Measurements from ENCODE around the gene ADAP1.
"Not testable (repeated sequence)": the region's sequence is repeated elsewhere in the genome, so short reads cannot be mapped to it uniquely, and the experiment has no call there.

Gene ADAP1

DNA sequence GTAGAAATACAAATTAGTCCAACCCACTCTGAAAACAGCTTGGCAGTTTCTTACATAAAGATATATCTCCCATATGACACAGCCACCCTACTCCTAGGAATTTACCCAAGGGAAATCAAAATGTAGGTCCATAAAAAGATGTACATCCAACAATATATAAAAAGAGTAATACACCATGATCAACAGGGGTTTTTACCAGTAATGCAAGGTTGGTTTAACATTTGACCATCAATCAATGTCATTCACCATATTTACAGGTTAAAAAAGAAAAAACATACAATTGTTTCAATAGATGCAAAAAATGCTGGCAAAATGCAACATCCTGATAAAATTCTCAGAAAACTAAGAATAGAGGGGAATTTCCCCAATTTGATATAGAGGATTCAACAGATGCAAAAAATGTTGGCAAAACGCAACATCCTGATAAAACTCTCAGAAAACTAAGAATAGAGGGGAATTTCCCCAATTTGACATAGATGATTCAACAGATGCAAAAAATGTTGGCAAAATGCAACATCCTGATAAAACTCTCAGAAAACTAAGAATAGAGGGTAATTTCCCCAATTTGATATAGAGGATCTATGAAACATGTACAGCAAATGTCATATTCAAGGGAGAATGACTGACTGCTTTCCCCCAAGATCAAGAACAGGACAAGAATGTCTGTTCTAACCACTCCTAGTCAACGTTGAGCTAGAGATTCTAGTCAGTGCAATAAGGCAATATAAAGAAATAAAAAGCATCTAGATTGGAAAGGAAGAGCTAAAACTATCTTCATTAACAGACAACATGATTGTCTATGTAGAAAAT lies 13.7 kb downstream of the ADAP1 start:
- no peak for DNase-seq (ENCODE audit: low read depth, low spot score)

DNA sequence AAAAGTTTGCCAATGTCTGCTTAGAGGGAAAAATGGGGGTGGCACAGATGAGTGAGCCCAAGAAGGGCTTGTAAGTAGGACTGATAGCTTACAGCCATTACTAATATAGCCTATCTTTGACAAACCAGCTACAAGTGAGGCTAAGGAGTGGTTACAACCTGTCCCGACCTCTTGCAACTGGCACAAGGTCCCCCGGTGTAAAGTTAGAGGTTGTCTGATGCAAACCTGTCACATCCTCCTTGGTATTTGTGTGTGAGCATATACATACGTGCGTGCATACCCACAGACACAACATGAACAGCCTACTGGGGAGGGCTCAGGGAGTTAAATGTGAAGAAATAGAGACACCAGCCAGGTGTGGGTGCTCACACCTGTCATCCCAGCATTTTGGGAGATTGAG lies 14.6 kb downstream of the ADAP1 start:
- no peak for DNase-seq (ENCODE audit: low read depth, low spot score)

DNA sequence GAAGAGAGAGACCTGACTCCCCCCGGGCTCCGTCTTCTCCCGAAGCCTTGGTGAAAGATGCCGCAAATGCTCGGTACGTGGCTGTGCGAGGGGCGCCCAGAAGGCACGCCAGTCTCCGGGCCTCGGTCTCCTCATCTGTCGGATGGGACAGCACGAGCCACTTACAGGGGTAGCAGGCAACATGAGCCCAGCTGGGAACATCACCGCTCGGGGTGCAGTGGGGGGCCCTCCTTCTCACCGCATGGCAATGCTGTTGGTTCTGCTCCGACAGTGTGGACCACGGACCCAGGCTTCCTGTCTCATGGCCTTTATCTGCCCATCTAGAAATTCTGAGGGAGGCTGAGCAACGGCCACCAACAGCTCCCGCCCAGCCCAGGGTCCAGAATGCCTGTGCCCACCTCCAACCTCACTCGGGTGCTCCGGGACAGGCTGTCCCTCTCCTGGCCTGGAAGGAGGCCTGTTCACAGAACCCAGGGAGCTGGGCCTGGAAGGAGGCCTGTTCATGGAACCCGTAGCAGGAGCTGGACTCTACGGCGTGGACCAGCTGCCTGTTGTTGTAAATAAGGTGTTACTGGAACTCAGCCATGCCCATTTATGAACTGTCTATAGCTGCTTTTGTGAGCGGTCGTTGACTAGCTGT lies 15.8 kb downstream of the ADAP1 start:
- DNase-seq (ENCODE audit: low read depth, low spot score), result no peak

DNA sequence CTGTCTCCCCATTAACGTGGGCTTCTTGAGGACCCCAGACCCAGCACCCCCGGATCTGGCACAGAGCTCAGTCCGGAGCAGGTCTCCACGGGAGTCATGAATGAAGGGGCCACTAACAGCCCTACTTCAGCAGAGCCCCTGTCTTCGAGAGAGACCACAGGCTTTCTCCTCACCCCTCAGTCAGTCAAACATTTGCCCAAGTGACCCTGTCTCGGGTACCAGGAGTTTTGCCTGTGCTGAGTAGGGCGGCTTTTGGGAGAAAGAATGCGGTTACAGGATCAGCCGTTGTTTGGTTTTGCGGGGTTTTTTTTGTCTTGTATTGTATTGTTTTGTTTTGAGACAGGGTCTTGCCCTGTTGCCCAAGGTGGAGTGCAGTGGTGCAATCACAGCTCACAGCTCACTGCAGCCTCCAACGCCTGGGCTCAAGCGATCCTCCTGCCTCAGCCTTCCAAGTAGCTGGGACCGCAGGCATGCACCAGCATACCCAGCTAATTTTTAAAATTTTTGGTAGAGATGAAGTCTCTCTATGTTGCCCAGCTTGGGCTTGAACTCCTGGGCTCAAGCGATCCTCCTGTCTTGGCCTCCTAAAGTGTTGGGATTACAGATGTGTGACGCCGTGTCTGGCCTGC lies 16.5 kb downstream of the ADAP1 start:
- no peak for DNase-seq (ENCODE audit: low read depth, low spot score)

DNA sequence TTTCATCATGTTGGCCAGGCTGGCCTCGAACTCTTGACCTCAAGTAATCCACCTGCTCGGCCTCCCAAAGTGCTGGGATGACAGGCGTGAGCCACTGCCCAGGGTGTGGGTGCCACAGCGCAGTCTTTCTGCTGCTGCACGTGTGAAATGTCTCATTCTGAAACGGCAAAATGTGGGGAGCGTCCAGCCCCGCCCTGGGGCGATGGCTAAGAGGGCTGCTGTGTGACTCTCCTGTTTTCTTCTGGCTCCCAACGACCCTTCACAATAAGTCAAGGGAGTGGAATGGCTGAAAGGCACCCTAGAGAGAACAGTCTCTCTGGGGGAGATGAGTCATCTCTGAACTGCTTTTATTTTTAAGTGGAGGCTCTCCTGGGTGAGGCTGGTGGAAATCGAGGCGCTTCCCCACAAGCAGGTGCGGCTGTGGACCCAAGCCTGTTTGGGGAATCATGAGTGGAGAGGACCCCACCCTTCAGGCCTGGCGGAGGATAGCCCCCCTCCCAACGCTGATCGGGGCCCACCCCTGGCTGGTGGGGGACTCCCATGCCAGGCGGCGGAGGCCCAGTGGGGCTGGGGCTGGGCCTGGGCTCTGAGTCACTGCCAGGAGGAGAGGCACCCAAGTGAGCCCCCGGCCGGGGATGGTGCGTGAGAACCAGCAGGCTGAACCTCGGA lies 18.0 kb downstream of the ADAP1 start:
- DNase-seq (ENCODE audit: low read depth, low spot score), result no peak

DNA sequence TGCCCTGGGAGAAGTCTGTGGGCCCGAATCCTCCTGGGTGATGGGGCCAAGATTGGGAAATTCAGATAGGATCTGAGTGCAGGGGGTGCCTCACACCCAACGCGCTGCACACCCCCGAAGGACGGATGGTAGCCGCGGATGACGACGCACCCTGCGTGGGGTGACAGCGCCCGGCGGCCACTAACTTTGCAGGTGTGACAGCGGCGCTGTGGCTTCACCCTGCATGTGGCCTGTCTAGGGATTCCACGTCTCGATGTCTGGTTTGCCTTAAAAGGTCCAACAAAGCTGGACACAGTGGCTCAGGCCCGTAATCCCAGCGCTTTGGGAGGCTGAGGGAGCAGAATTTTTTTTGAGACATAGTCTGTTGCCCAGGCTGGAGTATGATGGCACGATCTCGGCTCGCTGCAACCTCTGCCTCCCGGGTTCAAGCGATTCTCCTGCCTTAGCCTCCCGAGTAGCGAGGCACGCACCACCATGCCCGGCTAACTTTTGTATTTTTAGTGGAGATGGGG lies 18.6 kb downstream of the ADAP1 start:
- DNase-seq (ENCODE audit: low read depth, low spot score), result no peak

DNA sequence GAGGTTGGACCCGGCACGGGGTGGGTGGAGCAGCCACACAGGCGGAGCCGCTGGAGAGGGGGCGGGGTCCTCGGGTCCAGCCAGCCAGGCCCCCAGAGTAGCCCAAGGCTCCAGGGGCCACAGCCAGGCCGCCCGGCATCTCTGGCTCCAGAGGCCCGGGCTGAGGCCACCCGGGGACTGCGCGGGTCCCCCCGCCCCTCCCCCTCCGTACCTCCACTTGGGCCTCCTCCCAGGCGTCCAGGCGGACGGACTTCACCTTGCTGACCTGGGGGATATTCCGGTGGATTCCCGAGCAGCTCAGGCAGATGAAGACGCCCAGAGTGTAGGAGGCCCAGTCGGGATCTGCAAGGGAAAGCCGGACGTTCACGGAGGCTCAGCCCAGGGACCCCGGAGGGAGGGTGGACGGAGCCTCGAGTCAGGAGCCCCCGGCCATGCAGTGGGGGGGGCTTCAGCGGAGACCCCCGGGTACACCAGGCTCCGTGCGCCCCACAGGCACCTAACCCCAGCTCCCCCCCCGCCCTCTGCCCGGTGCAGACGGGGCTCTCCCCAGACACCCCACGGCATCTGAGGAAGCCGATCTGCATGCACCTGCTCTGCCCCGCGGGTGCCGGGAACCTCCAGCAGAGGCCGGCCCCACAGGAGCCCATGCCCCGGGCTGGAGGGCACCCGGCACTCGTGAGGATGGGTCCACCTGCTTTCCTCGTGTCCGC lies 19.2 kb downstream of the ADAP1 start:
- DNase-seq (ENCODE audit: low read depth, low spot score), result no peak

DNA sequence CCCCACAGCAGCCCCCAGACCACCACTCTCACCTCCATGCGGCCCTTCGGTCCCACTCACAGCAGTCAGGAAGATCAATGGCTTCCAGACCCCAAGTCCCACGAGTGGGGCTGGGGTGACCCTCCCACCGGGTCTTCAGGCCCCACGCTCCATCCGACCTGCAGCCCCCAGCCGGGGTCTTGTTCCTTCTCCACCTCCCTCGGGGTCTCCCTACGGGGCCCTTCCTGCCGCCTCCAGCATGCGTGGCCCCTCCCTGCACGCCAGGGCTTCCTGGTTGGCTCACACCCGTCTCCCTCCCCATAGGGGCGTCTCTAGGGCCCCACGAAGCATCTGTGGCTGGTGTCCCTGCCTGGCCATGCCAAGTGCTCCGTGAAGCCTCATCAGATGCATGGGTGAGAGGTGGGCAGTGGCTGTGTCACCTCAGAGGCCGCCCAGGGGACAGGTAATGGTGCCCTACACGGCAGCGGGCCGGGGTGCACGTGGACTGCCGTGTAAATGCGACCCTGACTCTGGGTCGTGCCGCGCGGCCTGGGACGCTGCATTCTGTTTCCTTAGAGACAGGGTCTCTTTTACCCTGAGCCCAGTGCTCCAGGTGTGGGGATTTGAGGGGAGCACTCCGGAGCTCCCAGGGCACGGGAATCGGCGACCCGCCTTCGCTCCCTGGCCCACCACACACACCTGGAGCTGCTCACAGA lies 19.9 kb downstream of the ADAP1 start:
- no peak for DNase-seq (ENCODE audit: low read depth, low spot score)

DNA sequence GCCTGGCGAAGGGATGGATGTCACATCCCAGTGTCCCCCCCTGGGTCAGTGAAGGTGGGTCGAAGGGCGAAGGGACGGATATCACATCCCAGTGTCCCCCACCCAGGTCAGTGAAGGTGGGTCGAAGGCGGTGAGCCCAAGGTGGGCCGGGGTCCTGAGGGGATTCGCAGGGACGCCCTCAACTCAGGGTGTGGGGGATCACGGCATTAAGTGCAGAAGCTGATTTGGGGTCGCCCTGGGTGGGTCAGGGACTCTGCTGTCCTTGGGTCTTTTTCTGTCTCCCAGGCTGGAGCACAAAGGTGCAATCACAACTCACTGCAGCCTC lies 21.9 kb downstream of the ADAP1 start:
- no peak for DNase-seq (ENCODE audit: low read depth, low spot score)

DNA sequence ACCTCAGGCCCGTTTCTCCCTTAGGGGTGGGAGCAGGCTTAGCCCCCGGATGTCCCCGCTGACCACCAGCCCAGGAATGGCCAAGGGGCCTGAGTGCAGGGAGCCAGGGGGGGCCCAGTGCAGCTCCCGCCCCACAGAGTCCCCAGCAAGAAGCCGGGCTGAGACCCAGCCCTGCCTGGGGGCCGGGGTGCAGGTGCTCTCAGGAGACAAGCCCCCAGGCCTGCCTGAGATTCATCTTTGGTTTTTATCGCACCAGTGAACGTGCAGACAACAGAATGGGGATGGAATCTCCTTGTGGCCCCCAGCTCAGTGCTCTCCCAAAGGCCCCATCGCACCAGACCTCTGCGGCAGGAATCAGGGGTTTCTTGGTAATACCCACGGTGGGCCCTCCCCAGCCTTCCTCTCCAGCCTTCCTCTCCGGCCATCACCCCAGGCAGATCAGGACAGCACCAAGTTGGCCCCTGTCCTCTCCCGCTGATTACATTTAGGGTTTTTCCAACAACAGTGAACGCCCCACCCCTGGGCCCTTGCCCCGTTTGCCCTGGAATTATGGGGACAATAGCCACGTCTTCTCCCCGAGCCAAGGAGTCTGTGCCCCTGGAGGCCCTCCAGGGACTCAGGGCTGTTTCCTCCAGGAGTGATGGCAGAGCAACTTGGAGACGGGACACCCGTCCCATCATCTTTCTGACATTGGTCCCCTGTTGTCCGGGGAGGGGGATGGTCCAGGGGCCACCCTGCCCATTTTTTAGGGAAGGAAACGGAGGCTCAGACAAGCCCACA lies 22.4 kb downstream of the ADAP1 start:
- no peak for DNase-seq (ENCODE audit: low read depth, low spot score)

DNA sequence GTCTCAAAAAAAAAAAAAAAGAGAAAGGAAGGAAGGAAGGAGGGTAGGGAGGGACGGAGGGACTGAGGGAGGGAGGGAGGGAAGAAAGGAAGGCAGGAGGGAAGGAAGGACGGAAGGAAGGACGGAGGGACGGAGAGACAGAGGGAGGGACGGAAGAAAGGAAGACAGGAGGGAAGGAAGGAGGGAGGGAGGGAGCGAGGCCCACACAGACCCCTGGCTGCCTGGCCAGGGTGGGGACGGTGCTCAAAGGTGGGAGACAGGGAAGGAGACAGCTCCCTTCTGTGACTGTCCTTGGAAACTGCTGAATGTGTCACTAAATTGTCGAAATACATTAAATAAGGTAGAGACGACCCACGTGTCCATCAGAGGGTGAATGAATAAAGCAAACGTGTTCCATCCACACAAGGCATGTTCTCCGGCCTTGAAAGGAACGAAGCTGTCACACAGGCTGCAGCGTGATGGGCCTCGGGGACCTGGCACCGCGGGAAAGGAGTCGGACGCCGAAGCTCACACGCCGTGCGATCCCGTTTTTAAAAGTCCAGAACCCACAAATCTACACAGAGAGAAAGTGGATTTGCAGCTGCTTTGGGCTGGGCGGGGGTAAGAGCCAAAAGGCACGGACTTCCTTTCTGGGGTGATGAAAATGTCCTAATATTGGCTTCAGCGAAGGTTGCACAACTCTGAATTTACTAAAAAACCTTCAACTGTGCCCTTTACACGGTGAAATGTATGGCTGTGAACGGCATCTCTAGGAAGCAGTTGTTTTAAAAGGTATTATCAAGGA lies 23.3 kb downstream of the ADAP1 start:
- no peak for DNase-seq (ENCODE audit: low read depth, low spot score)

DNA sequence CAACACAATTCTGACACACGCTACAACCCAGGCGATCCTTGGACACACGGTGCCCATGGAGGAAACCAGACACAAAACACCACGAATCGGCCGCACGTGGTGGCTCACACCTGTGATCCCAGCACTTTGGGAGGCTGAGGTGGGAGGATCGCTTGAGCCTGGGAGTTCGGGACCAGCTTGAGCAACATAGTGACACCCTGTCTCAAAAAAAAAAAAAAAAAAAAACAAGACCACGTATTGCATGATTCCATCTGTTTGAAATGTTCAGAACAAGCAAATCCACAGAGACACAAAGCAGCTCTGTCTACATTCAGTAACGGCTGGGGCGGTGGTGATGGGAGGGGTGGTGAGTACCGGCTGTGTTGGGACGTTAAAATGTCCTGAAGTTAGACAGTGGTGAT lies 25.2 kb downstream of the ADAP1 start:
- no peak for DNase-seq (ENCODE audit: low read depth, low spot score)

DNA sequence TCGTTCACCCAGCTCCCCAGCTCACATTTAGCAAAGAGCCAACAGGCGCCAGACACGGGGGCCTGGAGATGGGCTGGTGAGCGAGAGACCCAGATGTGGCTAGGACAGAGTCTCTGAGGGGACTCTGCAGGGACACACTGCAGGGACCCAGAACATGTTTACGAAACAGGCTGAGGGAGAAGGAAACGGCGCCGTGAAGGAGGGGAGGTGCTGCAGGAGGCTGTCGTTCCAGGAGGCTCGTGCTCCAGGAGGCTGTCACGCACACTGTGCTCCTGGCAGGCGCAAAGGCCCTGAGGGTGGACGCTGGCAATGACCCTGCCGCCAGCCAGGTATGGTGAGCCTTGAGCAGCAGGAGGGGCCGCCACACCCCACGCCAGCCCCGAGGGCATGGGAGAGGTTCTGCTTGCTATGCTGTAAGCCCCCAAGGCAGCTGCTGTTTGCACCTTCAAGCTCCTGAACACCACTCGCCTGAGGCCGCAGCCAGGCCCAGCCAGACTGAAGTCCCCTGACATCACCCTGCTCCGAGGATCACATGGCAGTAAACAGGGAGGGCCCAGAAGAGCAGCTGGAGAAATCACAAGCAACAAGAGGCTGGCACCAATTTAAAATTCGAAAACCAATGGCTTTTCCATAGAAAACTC lies 27.3 kb downstream of the ADAP1 start:
- no peak for DNase-seq (ENCODE audit: low read depth, low spot score)

DNA sequence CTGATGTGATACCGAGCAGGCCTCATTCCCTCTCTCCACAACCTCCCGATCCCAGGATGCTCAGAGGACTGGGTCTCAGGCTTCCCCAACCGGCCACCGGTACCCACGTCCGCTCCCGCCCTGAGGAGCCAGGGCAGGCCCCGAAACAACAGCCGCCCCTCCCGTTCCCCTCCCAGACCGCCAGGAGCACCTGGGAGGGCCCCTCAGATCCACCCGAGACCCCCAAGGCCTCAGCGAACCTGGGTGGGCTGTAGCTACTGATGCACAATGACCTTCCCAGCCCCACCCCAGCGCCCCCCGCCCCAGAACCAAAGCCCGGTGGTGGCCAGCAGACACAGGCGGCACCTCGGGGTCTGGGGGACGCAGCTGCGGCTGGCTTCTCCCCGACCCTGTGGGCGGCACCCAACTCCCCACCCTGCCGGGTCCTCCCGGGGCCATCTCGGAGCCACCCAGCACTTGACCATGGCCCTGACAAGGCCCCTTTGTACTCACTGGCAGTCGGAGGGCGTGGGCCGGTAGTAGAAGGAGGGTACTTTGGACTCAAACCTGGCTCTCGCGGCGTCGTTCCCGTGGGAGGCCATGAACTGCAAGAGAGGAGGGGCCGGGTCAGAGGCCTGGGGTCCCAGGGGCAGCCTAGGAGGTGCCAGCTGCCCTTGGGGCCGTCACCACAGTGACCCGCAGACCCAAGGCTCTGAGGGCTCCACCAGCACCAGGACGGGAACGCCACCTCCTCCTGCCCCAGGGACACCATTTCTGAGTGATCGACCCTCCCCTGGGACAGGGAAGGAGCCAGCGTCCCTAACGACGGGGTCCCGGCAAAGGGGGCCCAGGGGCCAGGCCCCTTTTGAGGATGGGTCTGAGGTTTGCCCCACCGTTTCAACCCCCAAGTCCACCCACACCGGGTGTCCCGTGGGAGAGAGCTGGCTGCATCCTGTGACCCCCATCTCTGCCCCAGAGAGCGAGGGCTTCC lies 28.1 kb downstream of the ADAP1 start:
- DNase-seq (ENCODE audit: low read depth, low spot score), result no peak

DNA sequence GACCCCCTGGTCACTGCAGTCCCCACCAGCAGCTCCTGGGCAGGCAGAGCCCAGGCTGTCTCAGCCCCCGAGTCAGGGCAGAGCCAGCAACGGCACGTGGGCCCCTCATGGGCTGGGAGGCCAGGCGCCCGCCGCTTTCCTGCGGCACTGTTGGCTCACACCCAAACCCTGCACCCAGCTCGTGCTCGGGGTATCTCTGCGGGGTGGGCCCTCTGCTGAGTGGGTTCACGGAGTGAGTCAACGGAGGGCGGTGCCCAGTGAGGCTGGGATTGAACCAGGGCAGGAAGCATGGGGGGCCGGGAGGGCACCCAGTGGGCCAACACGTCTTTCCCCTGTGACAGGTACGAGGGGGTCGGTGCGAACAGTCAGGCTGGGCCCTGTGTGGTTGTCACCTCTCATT lies 28.9 kb downstream of the ADAP1 start:
- DNase-seq (ENCODE audit: low read depth, low spot score), result no peak

DNA sequence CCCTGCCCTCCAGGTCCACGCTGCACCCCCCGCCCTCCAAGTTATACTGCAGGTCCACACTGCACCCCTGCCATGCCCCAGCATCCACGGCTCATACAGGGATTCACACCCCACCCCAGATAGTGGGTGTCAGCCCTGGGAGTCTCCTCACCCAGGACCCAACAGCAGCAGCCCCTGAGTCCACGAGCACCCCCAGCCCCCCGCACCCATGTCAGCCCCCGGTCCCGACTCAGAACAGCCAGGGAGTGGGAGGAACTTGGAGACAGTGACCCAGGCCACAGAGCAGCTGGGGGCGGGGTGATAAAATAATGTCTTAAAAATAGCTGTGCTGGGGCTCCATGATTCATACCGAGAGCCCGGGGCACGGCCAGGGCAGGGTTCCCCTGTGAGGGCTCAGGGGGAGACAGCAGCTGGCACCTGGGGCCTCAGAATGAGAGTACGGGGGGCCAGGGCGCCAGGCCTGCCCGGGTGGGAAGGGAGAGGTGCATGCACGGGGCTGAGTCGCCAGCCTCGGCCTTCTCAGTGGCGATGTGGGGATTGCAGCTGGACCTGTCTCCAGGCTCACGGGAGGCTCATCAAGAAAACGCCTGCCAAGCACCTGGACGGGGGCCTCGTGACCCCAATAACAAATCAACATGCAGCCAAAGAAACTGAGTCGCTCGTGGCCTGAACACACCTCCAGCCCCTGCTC lies 29.8 kb downstream of the ADAP1 start:
- no peak for DNase-seq (ENCODE audit: low read depth, low spot score)

DNA sequence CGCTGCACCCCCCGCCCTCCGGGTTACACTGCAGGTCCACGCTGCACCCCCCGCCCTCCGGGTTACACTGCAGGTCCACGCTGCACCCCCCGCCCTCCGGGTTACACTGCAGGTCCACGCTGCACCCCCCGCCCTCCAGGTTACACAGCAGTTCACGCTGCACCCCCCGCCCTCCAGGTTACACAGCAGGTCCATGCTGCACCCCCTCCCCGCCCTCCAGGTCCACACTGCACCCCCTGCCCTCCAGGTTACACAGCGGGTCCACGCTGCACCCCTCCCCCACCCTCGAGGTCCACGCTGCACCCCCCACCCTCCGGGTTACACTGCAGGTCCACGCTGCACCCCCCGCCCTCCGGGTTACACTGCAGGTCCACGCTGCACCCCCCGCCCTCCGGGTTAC lies 30.4 kb downstream of the ADAP1 start:
- DNase-seq (ENCODE audit: low read depth, low spot score), result not testable (repeated sequence)

Measured in iPS DF 19.7 (cell line).